Amniotic epithelial cell (primary cell): ENCODE results near the gene APC.
"Not testable (repeated sequence)": the region's sequence is repeated elsewhere in the genome, so short reads cannot be mapped to it uniquely, and the experiment has no call there.

Experiments
- DNase-seq: peaks from one replicate; pipeline ENCODE4 v3.0.0-alpha.2; 2010; ENCODE audit warnings: low read depth

APC gene

GRCh38 chr5:112857866-112858265, 120.2 kb downstream of the APC start:
- DNase-seq = peak; percentile 11

GRCh38 chr5:112860571-112860928, 122.9 kb downstream of the APC start:
- DNase-seq = peak; percentile 9

GRCh38 chr5:112860929-112861637, 123.4 kb downstream of the APC start, which contains the start of gene SRP19:
TSS of gene SRP19 (plus strand) at chr5:112861287. CDS start at chr5:112861377, 90 bp downstream.
- DNase-seq = peak; percentile 98

GRCh38 chr5:112861638-112861985, 123.9 kb downstream of the APC start:
- DNase-seq = no peak

GRCh38 chr5:112862085-112862484, 124.4 kb downstream of the APC start:
- no peak for DNase-seq

- no peak for DNase-seq
Observed at GRCh38 chr5:112863549-112863948, 125.9 kb downstream of the APC start.

- no peak for DNase-seq
Observed at GRCh38 chr5:112865128-112865527, 127.4 kb downstream of the APC start.

GRCh38 chr5:112866739-112867138, 129.1 kb downstream of the APC start:
- DNase-seq = no peak

GRCh38 chr5:112867411-112867810, 129.7 kb downstream of the APC start:
- no peak for DNase-seq

GRCh38 chr5:112869948-112870347, 132.3 kb downstream of the APC start:
- no peak for DNase-seq

GRCh38 chr5:112870966-112871365, 133.3 kb downstream of the APC start:
- peak; percentile 23 for DNase-seq

GRCh38 chr5:112876362-112876761, 138.7 kb downstream of the APC start:
- no peak for DNase-seq

- no peak for DNase-seq
Observed at GRCh38 chr5:112878101-112878500, 140.4 kb downstream of the APC start.

- DNase-seq = peak; percentile 52
Observed at GRCh38 chr5:112878760-112879159, 141.1 kb downstream of the APC start.

GRCh38 chr5:112880219-112880964, 142.7 kb downstream of the APC start:
- no peak for DNase-seq

- peak; percentile 69 for DNase-seq
Observed at GRCh38 chr5:112883192-112883591, 145.5 kb downstream of the APC start.

GRCh38 chr5:112885001-112885400, 147.3 kb downstream of the APC start:
- DNase-seq = no peak

- no peak for DNase-seq
Observed at GRCh38 chr5:112886975-112887374, 149.3 kb downstream of the APC start.

- not testable (repeated sequence) for DNase-seq
Observed at GRCh38 chr5:112892066-112892465, 154.4 kb downstream of the APC start.

- DNase-seq = no peak
Observed at GRCh38 chr5:112892776-112893175, 155.1 kb downstream of the APC start.

GRCh38 chr5:112895682-112896081, 158.0 kb downstream of the APC start:
- no peak for DNase-seq
